NT2/D1 (cell line): ENCODE results near the gene PSORS1C1.

Source experiments
- YY1 ChIP-seq: IDR thresholded peaks from 2 replicates; pipeline ENCODE4 v1.6.1; 2011; ENCODE audit not compliant: insufficient read length, insufficient read depth
- ZNF274 ChIP-seq: IDR thresholded peaks from 2 replicates; pipeline ENCODE4 v1.6.1; 2011; ENCODE audit warnings: mild to moderate bottlenecking, low read depth, low read length

DNA sequence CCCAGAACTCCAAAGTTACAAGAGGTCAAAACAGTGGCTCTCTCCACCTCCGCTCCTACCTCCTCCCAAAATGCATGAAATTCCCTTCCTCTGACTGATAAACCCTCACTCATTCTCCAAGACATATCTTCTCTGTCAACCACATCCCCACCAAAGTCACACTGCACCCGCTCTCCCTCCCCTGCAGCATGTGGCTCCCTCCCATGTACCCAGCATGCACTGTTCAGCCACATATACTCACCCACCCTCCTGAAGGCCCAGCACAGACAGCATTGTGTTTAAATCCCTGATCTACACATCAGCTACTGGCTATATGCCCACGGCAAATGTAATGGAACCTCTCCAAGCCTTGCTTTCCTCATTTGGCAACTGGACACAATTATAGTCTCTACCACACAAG is 61.4 kb downstream of the PSORS1C1 start:
- TF ChIP-seq ZNF274 (no peak), YY1 (no peak)
